Skin epidermis (tissue), 12 donors: ENCODE measurements around the gene DCDC2.
"Not testable (repeated sequence)": the region's sequence is repeated elsewhere in the genome, so short reads cannot be mapped to it uniquely, and the experiment has no call there.

Experiments
- H3K27ac ChIP-seq, 21 experiments: fragments of 200-600 bp; sonication (generic) in 11 of 21; one replicate each; pipeline ENCODE4 v1.5.0; 2020; ENCODE audit warnings: mild to moderate bottlenecking in 3 of 21, inconsistent platforms in 2 of 21, moderate library complexity in 2 of 21
- H3K4me3 ChIP-seq, 7 experiments: fragments of 200-600 bp; sonication (generic) in 2 of 7; one replicate each; pipeline ENCODE4 v1.5.0; 2020; ENCODE audit warnings: inconsistent platforms in 2 of 7, mild to moderate bottlenecking in 2 of 7, moderate library complexity in 1 of 7

DCDC2 gene

DNA sequence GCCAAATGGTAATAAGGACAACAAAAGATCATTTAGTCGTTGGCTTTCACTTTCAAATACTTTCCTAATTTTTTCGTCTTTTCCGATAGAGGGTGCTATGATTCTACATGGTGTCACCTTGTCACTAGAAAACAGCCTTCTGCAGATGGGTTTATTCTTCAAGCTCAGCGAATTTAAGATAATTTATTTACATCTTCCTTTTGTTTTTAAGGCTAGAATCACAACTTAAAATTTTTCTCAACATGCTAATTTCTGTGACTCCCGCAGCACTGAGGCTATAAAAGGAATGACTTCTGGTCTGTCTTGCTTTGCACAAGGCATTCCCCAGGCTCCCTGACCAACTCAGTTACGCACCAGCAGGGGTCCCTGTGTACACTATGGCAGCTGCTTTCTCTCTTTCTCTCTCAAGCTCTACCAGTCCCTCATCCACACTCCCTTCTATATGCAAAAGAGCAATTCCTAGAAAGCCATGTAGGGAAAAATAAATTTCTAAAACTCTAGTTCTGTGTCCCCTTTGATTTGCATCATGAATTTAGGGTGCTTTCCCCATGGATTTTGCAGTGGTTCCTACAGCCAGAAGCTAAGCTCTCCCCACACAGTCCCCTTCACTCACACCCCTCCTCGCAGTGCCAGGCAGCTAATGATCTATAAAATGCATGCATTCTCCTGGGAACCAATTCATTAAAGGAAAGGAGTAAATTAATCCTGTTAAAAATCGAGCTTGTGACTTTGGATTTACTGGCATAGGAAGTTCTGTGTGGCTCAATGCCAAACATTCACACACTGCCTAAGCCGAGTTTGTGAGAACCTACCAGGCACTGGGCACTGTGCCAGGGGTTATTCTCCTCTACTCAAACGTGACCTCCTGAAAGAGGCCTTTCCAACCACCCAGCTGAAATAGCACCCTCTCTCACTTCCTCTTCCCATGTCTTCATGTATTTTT, 74.5 kb downstream of the DCDC2 start:
- Histone ChIP-seq H3K4me3 (no peak overlapping the region), H3K27ac (no peak overlapping the region)

DNA sequence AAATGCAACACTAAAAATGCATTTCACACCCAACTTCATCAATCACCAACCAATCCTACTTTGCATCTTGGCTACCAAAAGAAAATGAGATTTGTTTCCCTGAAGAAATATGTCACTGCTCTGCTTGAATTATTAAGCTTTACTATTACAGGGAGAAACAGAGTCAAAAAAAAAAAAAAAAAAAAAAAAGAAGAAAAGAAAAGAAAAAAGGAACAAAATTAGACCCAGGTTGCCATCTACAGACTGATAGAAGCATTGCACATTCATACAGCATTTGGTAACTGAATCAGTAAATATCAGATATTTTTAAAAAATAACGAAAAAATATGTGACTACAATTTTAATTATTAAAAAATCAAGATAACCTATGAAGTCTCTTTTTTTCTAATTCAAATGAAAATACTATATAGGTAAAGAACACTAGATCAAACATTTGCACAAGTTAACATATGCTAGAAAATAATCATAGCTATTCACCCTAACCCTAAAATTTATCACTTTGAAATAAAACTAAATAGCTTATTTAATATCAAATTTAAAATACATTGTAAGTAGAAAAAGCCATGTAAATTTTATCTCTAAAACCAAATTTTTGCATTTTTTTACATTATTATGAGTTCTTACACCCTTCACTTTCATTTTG, 83.3 kb downstream of the DCDC2 start:
- Histone ChIP-seq H3K27ac (no peak overlapping the region), H3K4me3 (no peak overlapping the region)

DNA sequence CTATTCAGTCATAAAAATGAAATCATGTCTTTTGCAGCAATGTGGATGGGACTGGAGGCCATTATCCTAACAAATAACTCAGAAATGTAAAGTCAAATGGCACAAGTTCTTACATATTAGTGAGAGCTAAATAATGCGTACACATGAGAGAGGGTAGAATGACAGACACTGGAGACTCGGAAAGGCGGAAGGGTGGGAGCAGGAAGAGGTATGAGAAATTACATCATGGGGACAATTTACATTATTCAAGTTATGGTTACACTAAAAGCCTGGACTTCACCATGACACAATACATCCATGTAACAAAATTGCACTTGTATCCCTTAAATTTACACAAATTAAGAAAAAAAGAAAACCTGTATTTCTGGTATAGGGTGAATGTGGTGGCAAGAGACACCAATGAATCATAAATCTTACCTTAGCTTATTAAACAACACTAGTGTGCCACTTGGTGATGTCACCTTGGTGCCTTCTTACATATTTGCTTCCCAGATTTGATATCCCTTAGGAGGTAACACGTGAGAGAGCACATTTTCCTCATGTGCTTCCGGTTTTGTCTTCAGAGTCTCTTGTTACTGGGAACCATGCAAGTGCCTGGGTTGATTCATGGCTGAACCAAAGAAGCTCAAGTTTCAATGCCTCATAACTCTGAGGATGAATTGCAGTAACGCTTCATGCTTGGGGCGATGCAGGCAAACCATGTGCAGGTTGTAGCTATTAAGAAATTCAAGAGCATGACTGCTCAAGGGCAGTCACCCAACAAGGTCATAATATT, 84.6 kb downstream of the DCDC2 start:
- H3K4me3 ChIP-seq: no peak overlapping the region
- no peak overlapping the region for H3K27ac ChIP-seq

DNA sequence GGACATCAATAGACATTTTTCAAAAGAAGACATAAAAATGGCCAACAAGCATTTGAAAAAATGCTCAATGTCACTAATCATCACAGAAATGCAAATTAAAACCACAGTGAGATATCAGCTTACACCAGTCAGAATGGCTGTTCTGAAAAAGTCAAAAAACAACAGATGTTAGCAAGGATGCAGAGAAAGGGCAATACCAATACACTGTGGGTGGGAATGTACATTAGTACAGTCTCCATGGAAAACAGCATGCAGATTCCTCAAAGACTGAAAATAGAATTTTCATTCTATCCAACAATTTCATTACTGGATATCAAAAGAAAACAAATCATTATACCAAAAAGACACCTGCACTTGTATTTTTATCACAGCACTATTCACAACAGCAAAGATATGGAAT, 85.3 kb downstream of the DCDC2 start:
- H3K4me3 ChIP-seq: no peak overlapping the region
- H3K27ac ChIP-seq: no peak overlapping the region

DNA sequence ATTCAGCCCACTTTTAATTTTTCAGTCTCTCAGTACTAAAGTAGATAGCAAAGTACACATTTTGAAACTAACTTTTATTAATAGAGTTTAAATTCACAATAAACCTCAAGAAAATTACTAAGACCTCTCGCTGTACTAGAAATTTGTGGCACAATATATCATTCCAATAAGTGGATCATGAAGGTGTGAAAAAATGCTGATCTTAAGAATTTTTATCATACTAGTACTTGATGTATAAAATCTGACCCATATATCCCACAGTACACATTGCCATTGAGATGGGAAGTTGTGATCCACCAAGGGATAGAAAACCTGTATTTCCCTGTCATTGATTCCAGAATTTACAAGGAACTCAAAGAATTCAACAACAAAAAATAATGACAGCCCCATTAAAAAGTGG, 85.7 kb downstream of the DCDC2 start:
- Histone ChIP-seq H3K4me3 (no peak overlapping the region), H3K27ac (no peak overlapping the region)

GRCh38 chr6:24270011-24270410, 87.8 kb downstream of the DCDC2 start:
- no peak overlapping the region for H3K27ac ChIP-seq
- no peak overlapping the region for H3K4me3 ChIP-seq

GRCh38 chr6:24258214-24258613, 99.6 kb downstream of the DCDC2 start:
- not testable (repeated sequence) for H3K27ac ChIP-seq, H3K4me3 ChIP-seq

GRCh38 chr6:24257282-24257681, 100.6 kb downstream of the DCDC2 start:
- H3K4me3 ChIP-seq: no peak overlapping the region
- H3K27ac ChIP-seq: no peak overlapping the region

DNA sequence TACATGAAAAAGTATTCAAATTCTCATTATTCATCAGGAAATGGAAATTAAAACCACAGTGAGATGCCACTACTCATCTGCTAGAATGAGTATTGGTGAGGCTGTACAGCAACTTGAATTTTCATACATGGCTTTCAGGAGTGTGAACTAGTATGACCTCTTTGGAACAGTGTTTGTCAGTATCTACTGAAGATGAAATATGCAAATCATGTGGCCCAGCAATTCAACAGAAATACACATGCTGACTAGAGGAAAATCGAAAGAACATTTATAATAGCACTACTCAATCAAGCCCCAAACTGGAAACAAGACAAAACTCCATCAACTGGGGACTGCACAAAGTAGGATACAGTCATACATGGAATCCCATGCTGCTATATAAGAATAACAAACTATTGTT, 102.2 kb downstream of the DCDC2 start:
- H3K27ac ChIP-seq: no peak overlapping the region
- H3K4me3 ChIP-seq: no peak overlapping the region

DNA sequence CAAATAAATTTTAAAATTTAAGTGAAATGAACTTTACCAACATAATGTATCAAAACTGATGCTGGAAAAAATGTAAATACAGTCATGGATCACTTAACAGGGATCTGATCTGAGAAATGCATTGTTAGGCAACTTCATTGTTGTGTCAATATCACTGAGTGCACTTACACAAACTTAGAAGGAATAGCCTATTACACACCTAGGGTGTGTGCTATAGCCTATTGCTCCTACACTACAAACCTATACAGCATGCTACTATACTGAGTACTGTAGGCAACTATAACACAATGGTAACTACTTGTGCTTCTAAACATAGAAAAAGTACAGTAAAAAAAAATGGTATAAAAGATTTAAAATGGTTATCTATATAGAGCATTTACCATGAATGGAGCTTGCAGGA, 104.5 kb downstream of the DCDC2 start:
- no peak overlapping the region for H3K27ac ChIP-seq
- no peak overlapping the region for H3K4me3 ChIP-seq

DNA sequence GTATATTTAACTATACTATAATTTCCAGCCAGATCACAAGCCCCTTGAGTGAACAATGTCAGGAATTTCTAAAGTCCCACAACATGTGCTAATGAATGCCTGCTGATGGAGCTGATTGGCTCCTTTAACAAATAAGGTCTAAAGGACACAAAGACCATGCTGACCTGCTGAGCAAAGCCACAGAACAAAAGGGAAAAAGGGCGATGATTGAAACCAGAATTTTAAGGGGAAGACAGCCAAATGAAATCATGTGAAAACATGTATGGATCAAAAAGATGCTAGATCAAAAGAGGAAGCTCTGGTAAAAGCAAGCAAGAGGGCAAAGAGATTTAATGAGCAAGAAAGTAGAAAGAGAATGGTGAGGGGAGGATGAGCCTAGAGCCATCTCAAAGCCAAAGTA, 105.6 kb downstream of the DCDC2 start:
- Histone ChIP-seq H3K4me3 (no peak overlapping the region), H3K27ac (no peak overlapping the region)

- H3K4me3 ChIP-seq: no peak overlapping the region
- no peak overlapping the region for H3K27ac ChIP-seq
These were observed 106.5 kb downstream of the DCDC2 start for GRCh38 chr6:24251339-24251738.

DNA sequence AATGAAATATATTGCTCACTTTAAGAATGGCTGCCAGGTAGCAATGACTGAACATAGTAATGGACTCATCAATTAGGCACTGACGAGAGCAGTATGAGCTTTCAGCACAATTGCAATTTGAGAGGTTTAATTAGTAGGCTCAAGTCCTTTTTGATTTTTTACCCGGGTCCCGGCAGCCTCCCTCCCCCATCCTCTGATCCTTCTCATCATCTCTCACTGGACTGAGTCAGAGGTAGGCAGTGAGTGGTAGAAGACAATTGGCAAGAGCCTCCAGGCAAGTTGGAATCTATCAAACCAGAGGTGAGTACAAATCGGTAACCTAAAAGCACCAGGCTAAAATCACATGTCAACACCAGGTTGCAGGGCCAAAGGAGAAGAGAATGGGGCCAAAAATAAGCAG, 107.9 kb downstream of the DCDC2 start:
- no peak overlapping the region for H3K27ac ChIP-seq
- no peak overlapping the region for H3K4me3 ChIP-seq

DNA sequence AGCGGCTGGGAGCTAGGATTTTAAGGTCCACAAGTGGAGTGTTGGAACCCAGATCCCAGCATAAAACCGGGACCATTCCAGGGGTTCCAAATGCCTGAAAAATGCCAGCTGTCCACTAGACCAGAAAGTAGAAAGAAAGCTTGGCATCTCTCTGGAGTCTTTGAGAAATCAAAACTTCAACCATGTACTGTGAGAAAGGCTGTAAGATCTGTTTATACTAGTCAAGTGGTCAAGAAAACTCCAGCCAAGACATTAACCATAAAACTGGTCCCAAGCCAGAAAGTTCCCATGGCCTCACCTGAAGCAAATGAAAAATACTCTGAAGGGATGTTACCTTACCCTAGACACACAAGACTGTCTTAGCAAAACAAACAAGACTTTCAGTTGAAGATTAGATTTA, 112.6 kb downstream of the DCDC2 start:
- H3K27ac ChIP-seq: no peak overlapping the region
- H3K4me3 ChIP-seq: no peak overlapping the region

GRCh38 chr6:24242924-24243323, 114.9 kb downstream of the DCDC2 start:
- Histone ChIP-seq H3K27ac (no peak overlapping the region), H3K4me3 (no peak overlapping the region)

DNA sequence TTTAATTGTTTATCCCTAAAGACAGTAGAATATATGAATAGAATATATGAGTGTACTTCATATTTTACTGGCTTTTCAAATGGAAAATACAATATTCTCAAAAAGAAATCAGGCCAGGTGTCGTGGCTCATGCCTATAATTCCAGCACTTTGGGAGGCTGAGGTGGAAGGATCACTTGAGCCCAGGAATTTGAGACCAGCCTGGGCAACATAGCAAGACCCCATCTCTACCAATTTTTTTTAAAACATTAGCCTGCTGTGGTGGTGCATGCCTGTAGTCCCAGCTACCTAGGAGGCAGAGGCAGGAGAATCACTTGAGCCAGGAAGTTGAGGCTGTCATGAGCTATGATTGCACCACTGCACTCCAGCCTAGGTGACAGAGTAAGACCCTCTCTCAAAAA, 116.1 kb downstream of the DCDC2 start:
- H3K27ac ChIP-seq: not testable (repeated sequence)

DNA sequence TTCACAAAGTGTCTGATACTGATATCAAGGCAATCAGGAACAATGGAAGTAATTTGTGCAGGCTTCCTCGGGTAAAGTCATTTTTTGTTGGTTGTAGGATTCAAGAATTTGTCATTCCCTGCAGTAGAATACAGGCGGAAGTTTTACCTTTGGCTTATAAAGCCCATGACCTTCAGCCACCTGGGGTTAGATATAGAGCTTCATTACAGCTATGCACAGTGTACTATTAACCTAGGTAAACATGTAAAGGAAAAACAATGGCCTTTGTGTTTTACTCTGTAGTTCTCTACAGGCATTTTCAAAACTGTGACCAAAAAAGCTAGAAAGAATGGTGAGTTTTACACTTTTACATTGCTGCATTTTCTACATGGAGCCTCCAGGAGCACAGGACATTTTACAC, 116.9 kb downstream of the DCDC2 start:
- H3K4me3 ChIP-seq: no peak overlapping the region
- H3K27ac ChIP-seq: no peak overlapping the region

More for the DNA sequence above, 116.1 kb downstream of the DCDC2 start:
- not testable (repeated sequence) for H3K4me3 ChIP-seq

GRCh38 chr6:24240380-24240928, 117.4 kb downstream of the DCDC2 start:
- H3K27ac ChIP-seq: no peak overlapping the region
- H3K4me3 ChIP-seq: no peak overlapping the region

GRCh38 chr6:24238700-24239099, 119.2 kb downstream of the DCDC2 start:
- Histone ChIP-seq H3K4me3 (no peak overlapping the region), H3K27ac (no peak overlapping the region)

GRCh38 chr6:24236779-24237178, 121.1 kb downstream of the DCDC2 start:
- not testable (repeated sequence) for H3K4me3 ChIP-seq, H3K27ac ChIP-seq
